ENCODE results near the gene SLC7A9. TPM values are rescaled to one million over a fixed set of nuclear protein-coding genes. Genes with fewer than 3 reads are reported as not detected.

The SLC7A9 gene
- total RNA-seq, 1 donor from 2014 or later, result 0.78 TPM

DNA sequence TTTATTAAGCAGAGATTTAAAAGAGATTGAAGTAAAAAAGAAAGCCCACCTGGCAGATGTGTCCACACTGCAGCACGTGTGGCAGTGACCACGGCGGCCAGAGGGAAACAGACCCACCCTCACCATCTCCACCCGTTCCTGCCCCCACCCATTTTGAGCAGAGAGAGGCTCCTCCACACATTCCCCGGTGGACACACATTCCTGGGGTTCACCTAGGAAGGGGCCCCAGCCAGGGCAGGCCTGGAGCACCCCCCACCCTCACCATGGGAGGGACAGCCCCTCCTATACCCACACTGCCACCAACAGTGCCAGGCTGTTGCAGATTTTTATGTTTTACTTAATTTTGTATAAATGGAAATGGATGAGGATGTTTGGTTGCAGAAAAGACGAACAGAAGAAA is 54.9 kb downstream of the SLC7A9 start:
- no peak overlapping the region for H3K27ac Mint-ChIP-seq (ENCODE audit: unreplicated experiment)
- no peaks in the 10 kb centered on the region for H3K9me3 Mint-ChIP-seq (ENCODE audit: unreplicated experiment)
- DNase-seq (ENCODE audit: extremely low spot score, unreplicated experiment), result no peak
- TF ChIP-seq, protein P1, sequence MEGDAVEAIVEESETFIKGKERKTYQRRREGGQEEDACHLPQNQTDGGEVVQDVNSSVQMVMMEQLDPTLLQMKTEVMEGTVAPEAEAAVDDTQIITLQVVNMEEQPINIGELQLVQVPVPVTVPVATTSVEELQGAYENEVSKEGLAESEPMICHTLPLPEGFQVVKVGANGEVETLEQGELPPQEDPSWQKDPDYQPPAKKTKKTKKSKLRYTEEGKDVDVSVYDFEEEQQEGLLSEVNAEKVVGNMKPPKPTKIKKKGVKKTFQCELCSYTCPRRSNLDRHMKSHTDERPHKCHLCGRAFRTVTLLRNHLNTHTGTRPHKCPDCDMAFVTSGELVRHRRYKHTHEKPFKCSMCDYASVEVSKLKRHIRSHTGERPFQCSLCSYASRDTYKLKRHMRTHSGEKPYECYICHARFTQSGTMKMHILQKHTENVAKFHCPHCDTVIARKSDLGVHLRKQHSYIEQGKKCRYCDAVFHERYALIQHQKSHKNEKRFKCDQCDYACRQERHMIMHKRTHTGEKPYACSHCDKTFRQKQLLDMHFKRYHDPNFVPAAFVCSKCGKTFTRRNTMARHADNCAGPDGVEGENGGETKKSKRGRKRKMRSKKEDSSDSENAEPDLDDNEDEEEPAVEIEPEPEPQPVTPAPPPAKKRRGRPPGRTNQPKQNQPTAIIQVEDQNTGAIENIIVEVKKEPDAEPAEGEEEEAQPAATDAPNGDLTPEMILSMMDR (IDR thresholded peaks at IDR 0.05), result no peak
- peaks cover 10% of the 10 kb centered on the region for H3K27me3 Mint-ChIP-seq (ENCODE audit: unreplicated experiment)
- no peak overlapping the region for H3K4me3 Mint-ChIP-seq (ENCODE audit: unreplicated experiment)
- no peaks in the 10 kb centered on the region for H3K4me1 Mint-ChIP-seq (ENCODE audit: unreplicated experiment)
- no peaks in the 10 kb centered on the region for H3K36me3 Mint-ChIP-seq (ENCODE audit: unreplicated experiment)

DNA sequence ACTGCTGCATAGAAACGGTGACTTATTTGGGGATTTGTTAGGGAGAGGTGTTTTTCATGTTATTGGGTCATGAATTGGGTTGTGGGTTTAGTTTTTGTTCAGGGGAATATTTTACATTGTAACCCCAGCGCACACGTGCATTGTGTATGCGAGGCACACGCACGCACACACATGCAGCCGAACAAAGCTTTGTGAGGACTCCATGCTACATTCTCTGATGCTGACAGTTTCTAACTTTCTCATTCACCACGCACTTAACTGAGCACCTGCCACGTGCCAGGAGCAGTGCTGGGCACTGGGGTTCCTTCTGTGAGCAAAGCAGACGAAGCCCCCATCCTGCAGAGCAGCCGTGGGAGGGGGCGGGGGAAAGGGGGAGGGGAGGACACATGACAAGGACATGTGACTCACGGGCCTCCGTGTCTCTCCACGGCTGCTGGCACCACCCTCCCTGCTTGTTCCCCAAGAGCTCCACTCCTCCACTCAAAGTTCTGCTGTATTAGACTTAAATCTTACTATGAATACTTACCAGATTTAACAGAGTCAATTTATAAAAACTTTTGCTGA is 55.6 kb downstream of the SLC7A9 start:
- Mint-ChIP-seq H3K36me3 (ENCODE audit: unreplicated experiment) (no peaks in the 10 kb centered on the region), H3K4me1 (ENCODE audit: unreplicated experiment) (no peaks in the 10 kb centered on the region), H3K9me3 (ENCODE audit: unreplicated experiment) (no peaks in the 10 kb centered on the region), H3K27ac (ENCODE audit: unreplicated experiment) (no peak overlapping the region), H3K27me3 (ENCODE audit: unreplicated experiment) (peaks cover 12% of the 10 kb centered on the region), H3K4me3 (ENCODE audit: unreplicated experiment) (no peak overlapping the region)
- TF ChIP-seq, protein P1 (IDR thresholded peaks at IDR 0.05), result no peak
- no peak for DNase-seq (ENCODE audit: extremely low spot score, unreplicated experiment)

DNA sequence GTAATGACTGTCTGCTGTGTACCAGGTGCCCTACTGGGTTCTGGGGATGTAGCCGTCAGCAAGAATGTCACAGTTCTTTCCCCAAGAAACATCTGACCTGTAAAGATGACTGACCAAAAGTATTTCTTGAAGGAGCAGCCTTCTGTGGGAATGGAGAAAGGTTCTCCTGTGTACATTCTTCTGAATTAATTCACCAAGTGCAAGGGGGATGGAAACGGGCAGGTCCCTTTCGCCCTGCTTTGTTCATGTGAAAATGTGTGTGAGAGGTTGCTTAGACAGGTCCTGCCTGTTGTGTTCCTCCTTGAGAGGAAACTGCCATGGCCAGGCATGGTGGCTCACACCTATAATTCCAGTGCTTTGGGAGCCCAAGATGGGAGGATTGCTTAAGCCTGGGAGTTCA is 57.0 kb downstream of the SLC7A9 start:
- no peak for DNase-seq (ENCODE audit: extremely low spot score, unreplicated experiment)
- no peaks in the 10 kb centered on the region for H3K36me3 Mint-ChIP-seq (ENCODE audit: unreplicated experiment)

DNA sequence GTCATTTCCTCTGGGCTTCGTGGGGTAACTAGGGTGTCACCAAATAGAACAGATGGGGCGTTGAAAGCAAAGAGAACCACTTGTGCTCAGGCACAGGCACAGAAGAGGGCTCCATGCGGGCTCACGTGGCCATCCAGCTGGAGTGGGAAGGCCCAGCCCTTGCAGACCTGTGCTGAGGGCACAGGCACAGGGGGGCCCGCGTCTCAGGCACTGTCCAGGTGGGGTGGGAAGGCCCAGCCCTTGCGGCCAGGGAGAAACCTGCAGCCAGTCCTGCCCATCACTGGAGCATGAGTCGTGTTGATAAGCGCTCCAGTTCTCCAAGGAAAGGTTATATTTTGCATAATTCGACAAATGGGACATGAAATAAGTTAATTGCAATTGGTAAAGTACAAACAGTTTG is 57.5 kb downstream of the SLC7A9 start:
- DNase-seq (ENCODE audit: extremely low spot score, unreplicated experiment), result no peak
- H3K27ac Mint-ChIP-seq (ENCODE audit: unreplicated experiment), result no peak overlapping the region
- TF ChIP-seq, protein P1 (IDR thresholded peaks at IDR 0.05), result no peak
- H3K4me1 Mint-ChIP-seq (ENCODE audit: unreplicated experiment), result no peaks in the 10 kb centered on the region
- peaks cover 20% of the 10 kb centered on the region for H3K27me3 Mint-ChIP-seq (ENCODE audit: unreplicated experiment)
- H3K36me3 Mint-ChIP-seq (ENCODE audit: unreplicated experiment), result no peaks in the 10 kb centered on the region
- H3K9me3 Mint-ChIP-seq (ENCODE audit: unreplicated experiment), result no peaks in the 10 kb centered on the region
- H3K4me3 Mint-ChIP-seq (ENCODE audit: unreplicated experiment), result no peak overlapping the region

More for the DNA sequence above, 57.0 kb downstream of the SLC7A9 start:
- no peak overlapping the region for H3K4me3 Mint-ChIP-seq (ENCODE audit: unreplicated experiment)
- no peak overlapping the region for H3K27ac Mint-ChIP-seq (ENCODE audit: unreplicated experiment)
- H3K27me3 Mint-ChIP-seq (ENCODE audit: unreplicated experiment), result peaks cover 20% of the 10 kb centered on the region
- no peaks in the 10 kb centered on the region for H3K9me3 Mint-ChIP-seq (ENCODE audit: unreplicated experiment)
- no peaks in the 10 kb centered on the region for H3K4me1 Mint-ChIP-seq (ENCODE audit: unreplicated experiment)
- TF ChIP-seq, protein P1 (IDR thresholded peaks at IDR 0.05), result no peak

DNA sequence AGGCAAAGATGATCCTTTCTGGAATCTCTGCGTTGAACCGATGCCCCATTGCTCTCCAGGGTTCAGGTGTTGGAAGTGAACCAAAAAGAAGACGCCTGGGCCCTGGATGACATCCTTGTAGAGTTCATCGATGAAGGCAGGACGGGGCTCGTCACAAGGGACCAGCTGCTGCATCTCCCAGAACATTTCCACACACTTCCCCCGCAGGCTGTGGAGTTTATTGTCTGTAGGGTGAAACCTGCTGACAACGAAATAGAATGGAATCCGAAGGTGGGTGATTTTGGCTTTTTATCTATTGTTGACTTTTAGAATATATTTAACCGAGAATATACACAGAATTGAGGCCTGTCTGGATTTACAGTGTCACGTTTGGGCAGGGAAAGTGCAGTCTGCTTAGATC is 58.4 kb downstream of the SLC7A9 start:
- Mint-ChIP-seq H3K27ac (ENCODE audit: unreplicated experiment) (no peak overlapping the region), H3K9me3 (ENCODE audit: unreplicated experiment) (no peaks in the 10 kb centered on the region), H3K36me3 (ENCODE audit: unreplicated experiment) (no peaks in the 10 kb centered on the region), H3K4me3 (ENCODE audit: unreplicated experiment) (no peak overlapping the region), H3K27me3 (ENCODE audit: unreplicated experiment) (peaks cover 20% of the 10 kb centered on the region), H3K4me1 (ENCODE audit: unreplicated experiment) (no peaks in the 10 kb centered on the region)
- no peak for DNase-seq (ENCODE audit: extremely low spot score, unreplicated experiment)
- TF ChIP-seq, protein P1 (IDR thresholded peaks at IDR 0.05), result no peak
